Myometrial cell (primary cell): ENCODE data around the gene OR52B2. TPM values are rescaled to one million over a fixed set of nuclear protein-coding genes. Genes with fewer than 3 reads are reported as not detected.

ENCODE experiments used
- total RNA-seq: library from RNA; depleted of rRNA; stranded (reverse); fragments of >200 nt; gene quantifications from 2 replicates; pipeline ENCODE4 v1.2.3, GENCODE V29; 2015

The OR52B2 gene
- not detected in 2 replicates for total RNA-seq

DNA sequence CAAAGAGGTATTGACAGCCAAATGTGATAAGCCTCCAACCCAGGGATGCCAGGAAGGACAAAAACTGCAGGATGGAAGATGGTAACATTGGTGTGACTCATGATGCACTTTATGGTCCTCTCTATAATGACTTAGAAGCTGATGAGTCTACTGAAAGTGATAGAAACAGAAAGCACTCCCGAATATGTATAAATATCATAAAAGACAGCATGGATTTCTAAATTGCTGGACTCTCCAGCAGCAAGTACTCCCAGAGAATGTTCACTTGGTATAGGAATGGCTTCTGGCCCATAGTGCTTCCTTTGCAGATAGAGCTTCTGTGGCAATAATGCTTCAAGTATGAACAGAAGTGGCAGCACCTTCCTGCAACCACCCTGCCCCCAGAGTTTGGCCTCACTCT, at the start of gene OR52B2:
Gene OR52B2, minus strand, starts transcription at position 101 of the 400 bp plus-strand sequence. Its CDS starts 0 bp downstream, at position 101.

GRCh38 chr11:6205366-6205765, 35.2 kb upstream of the OR52B2 start, which contains the start of gene C11orf42:
C11orf42 (plus strand) TSS chr11:6205557; CDS start chr11:6205616, 59 bp downstream.

DNA sequence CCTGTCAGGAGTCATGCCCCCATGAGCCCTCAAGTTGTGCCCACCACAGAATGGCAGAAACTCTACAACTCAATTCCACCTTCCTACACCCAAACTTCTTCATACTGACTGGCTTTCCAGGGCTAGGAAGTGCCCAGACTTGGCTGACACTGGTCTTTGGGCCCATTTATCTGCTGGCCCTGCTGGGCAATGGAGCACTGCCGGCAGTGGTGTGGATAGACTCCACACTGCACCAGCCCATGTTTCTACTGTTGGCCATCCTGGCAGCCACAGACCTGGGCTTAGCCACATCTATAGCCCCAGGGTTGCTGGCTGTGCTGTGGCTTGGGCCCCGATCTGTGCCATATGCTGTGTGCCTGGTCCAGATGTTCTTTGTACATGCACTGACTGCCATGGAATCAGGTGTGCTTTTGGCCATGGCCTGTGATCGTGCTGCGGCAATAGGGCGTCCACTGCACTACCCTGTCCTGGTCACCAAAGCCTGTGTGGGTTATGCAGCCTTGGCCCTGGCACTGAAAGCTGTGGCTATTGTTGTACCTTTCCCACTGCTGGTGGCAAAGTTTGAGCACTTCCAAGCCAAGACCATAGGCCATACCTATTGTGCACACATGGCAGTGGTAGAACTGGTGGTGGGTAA, 29.2 kb upstream of the OR52B2 start, which contains the start of gene OR52W1:
Gene OR52W1, plus strand, starts transcription at position 51 of the 637 bp plus-strand sequence. Its CDS starts 0 bp downstream, at position 51.

Other genes with a start within 250 kb of the OR52B2 start
- gene OR56A3, start 228.1 kb downstream of the OR52B2 start, total RNA-seq = not detected in 2 replicates
- gene OR56A5, start 201.8 kb downstream of the OR52B2 start, total RNA-seq = not detected in 2 replicates
- not detected in 2 replicates for gene OR52L1, start 183.3 kb downstream of the OR52B2 start, total RNA-seq
- gene OR56A4, start 163.4 kb downstream of the OR52B2 start, total RNA-seq = not detected in 2 replicates
- gene OR56A1, start 139.6 kb downstream of the OR52B2 start, total RNA-seq = not detected in 2 replicates
- gene OR56B4, start 62.6 kb downstream of the OR52B2 start, total RNA-seq = not detected in 2 replicates
- gene OR52W1, start 28.9 kb upstream of the OR52B2 start, total RNA-seq = not detected in 2 replicates
- not detected in 2 replicates for gene C11orf42, start 35.2 kb upstream of the OR52B2 start, total RNA-seq
- 9.4 and 13.0 TPM in 2 replicates for gene FHIP1B, start 64.3 kb upstream of the OR52B2 start, total RNA-seq
- not detected in 2 replicates for gene CNGA4, start 68.8 kb upstream of the OR52B2 start, total RNA-seq
- not detected in 2 replicates for gene CCKBR, start 89.5 kb upstream of the OR52B2 start, total RNA-seq
- gene CAVIN3, start 150.2 kb upstream of the OR52B2 start, total RNA-seq = 515 and 705 TPM in 2 replicates
- gene SMPD1, start 220.1 kb upstream of the OR52B2 start, total RNA-seq = 78.9 and 106 TPM in 2 replicates
- 48.4 and 60.6 TPM in 2 replicates for gene APBB1, start 248.8 kb upstream of the OR52B2 start, total RNA-seq